AG04449 (cell line): ENCODE results near the gene SMARCA1.
"Not testable (repeated sequence)": the region's sequence is repeated elsewhere in the genome, so short reads cannot be mapped to it uniquely, and the experiment has no call there.

Source experiments
- CTCF ChIA-PET: fragments of 350-600 bp; formaldehyde crosslinking; extraction: SDS; loops from one replicate; lab custom pipeline; 2021; ENCODE audit warnings: antibody characterized with exemption; lab: Yijun Ruan, JAX
- POLR2A ChIA-PET: fragments of 400-600, 350-600 bp; formaldehyde crosslinking; extraction: SDS; loops from one replicate; lab custom pipeline; 2020; ENCODE audit warnings: antibody characterized with exemption, inconsistent platforms; lab: Yijun Ruan, JAX
- DNase-seq: peaks from one replicate; pipeline ENCODE4 v3.0.0-alpha.2; 2010; ENCODE audit warnings: low read depth, low spot score
- H3K4me3 ChIP-seq: 2 replicates; pipeline ENCODE4 v1.5.1; 2011; ENCODE audit warnings: low read depth, mild to moderate bottlenecking, control low read depth, low read length
- CTCF ChIP-seq: IDR thresholded peaks from one replicate; pipeline ENCODE4 v1.5.1; 2011; ENCODE audit warnings: mild to moderate bottlenecking, moderate library complexity, low read length, control low read depth, inconsistent platforms; ENCODE audit not compliant: insufficient read depth; ENCODE audit errors: missing control alignments

The SMARCA1 gene

DNA sequence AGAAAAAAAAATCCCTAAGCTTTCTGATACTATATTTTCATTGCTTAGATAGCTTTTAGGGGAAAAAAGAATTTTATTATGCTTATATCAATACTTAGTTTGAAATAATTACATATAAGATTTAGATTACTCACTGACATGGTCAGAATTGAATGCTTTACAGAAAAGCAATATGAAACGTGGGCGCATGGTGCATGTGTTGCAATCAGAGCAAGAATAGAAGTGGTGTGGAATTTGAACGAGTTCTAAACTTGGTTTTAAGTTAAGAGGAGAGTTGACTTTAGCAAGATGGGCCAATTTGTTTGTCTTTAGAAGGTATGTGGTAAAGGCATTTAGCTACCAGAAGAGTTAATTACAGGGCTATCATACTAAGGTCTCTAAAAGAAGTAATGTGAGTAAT is 38.2 kb upstream of the SMARCA1 start:
- no peak for TF ChIP-seq CTCF
- ChIA-PET POLR2A (no interaction called here), CTCF (no interaction called here)
- DNase-seq = no peak
- no peak overlapping the region for H3K4me3 ChIP-seq

DNA sequence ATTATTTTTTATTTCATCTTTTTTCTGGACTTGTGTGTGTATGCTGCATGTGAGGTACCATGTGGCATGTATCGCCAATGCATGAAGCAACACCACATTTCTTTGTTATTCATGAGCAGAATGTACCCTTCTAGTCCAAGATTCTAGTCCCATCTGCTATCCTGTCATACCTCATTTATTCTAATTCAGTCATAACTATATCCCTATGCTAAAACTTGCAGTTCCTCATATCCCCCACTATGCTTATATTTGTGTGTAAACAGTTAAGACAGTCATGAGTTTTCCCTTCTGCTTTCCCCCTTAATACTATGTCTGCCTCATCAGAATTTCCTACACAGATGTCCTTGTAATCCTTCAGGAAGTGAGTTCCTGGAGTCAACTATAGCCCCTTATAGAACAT is 36.5 kb upstream of the SMARCA1 start:
- H3K4me3 ChIP-seq = no peak overlapping the region
- DNase-seq = no peak
- no peak for TF ChIP-seq CTCF
- ChIA-PET POLR2A (no interaction called here), CTCF (no interaction called here)

- POLR2A ChIA-PET = no interaction called here
- H3K4me3 ChIP-seq = no peak overlapping the region
- CTCF ChIA-PET = interaction anchor here (0.9 kb wide), 1 partner anchor 18 kb away, joined by 3 read pairs; the partner anchor contains the start of gene OCRL
- DNase-seq = no peak
- TF ChIP-seq CTCF = no peak
Measured at GRCh38 chrX:129557844-129558480, 34.7 kb upstream of the SMARCA1 start.

GRCh38 chrX:129556806-129557315 is 33.6 kb upstream of the SMARCA1 start:
- ChIA-PET POLR2A (no interaction called here), CTCF (no interaction called here)
- DNase-seq = no peak
- no peak overlapping the region for H3K4me3 ChIP-seq
- no peak for TF ChIP-seq CTCF

- DNase-seq, H3K4me3 ChIP-seq, CTCF ChIA-PET, POLR2A ChIA-PET: not testable (repeated sequence)
Measured at GRCh38 chrX:129554816-129555215, 31.5 kb upstream of the SMARCA1 start.

- ChIA-PET CTCF (interaction anchor here (1.7 kb wide), 1 partner anchor 13 kb away, joined by 4 read pairs; the partner anchor contains the start of gene OCRL), POLR2A (no interaction called here)
- no peak overlapping the region for H3K4me3 ChIP-seq
- DNase-seq = no peak
- no peak for TF ChIP-seq CTCF
Measured at GRCh38 chrX:129553619-129554288, 30.5 kb upstream of the SMARCA1 start.
